ENCODE measurements around the gene IL17A.
A peak's percentile ranks its signal among the peaks of the same experiment; 100 is the strongest.

The IL17A gene

DNA sequence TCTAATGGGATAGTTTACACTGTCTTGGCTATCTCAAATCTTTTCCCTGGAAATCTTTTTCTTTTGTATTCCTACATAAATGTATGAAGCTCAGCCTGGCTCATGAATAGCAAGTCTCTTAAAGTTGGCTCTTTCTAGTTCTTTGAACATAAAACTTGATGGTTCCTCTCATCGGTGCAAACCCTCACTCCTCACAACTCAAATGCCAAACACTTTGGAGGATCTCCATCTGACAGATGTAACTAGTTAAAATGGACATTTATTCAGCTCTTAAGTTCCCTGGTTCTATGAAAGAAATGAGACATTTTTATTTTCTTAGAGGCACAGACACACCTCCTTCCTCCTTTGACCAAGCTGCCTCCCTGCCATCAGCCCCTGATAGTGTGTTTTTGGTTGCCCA, 43.6 kb upstream of the IL17A start:
- TF ChIP-seq ZBTB7A (IDR thresholded peaks at IDR 0.05; ENCODE audit: low read depth) (no peak), TAF1 (IDR thresholded peaks at IDR 0.05; ENCODE audit: low read depth) (no peak), NFIC (IDR thresholded peaks at IDR 0.05) (no peak), FOXM1 (IDR thresholded peaks at IDR 0.05; ENCODE audit: borderline replicate concordance, low read depth) (no peak), EGR1 (IDR thresholded peaks at IDR 0.05) (no peak), YY1 (IDR thresholded peaks at IDR 0.05; ENCODE audit: low read depth) (no peak), TCF12 (IDR thresholded peaks at IDR 0.05; ENCODE audit: low read depth) (no peak), CEBPB (IDR thresholded peaks at IDR 0.05) (no peak), RAD21 (IDR thresholded peaks at IDR 0.05; ENCODE audit: low read depth) (no peak), CREB1 (IDR thresholded peaks at IDR 0.05; ENCODE audit: low read depth) (no peak), EP300 (IDR thresholded peaks at IDR 0.05; ENCODE audit: borderline replicate concordance) (no peak), TEAD4 (IDR thresholded peaks at IDR 0.05) (no peak)
- TF ChIP-seq, protein P1, sequence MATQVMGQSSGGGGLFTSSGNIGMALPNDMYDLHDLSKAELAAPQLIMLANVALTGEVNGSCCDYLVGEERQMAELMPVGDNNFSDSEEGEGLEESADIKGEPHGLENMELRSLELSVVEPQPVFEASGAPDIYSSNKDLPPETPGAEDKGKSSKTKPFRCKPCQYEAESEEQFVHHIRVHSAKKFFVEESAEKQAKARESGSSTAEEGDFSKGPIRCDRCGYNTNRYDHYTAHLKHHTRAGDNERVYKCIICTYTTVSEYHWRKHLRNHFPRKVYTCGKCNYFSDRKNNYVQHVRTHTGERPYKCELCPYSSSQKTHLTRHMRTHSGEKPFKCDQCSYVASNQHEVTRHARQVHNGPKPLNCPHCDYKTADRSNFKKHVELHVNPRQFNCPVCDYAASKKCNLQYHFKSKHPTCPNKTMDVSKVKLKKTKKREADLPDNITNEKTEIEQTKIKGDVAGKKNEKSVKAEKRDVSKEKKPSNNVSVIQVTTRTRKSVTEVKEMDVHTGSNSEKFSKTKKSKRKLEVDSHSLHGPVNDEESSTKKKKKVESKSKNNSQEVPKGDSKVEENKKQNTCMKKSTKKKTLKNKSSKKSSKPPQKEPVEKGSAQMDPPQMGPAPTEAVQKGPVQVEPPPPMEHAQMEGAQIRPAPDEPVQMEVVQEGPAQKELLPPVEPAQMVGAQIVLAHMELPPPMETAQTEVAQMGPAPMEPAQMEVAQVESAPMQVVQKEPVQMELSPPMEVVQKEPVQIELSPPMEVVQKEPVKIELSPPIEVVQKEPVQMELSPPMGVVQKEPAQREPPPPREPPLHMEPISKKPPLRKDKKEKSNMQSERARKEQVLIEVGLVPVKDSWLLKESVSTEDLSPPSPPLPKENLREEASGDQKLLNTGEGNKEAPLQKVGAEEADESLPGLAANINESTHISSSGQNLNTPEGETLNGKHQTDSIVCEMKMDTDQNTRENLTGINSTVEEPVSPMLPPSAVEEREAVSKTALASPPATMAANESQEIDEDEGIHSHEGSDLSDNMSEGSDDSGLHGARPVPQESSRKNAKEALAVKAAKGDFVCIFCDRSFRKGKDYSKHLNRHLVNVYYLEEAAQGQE (IDR thresholded peaks at IDR 0.05; ENCODE audit: low read depth): no peak
- TF ChIP-seq, protein P2, sequence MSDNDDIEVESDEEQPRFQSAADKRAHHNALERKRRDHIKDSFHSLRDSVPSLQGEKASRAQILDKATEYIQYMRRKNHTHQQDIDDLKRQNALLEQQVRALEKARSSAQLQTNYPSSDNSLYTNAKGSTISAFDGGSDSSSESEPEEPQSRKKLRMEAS (IDR thresholded peaks at IDR 0.05): no peak
- TF ChIP-seq, protein P3, sequence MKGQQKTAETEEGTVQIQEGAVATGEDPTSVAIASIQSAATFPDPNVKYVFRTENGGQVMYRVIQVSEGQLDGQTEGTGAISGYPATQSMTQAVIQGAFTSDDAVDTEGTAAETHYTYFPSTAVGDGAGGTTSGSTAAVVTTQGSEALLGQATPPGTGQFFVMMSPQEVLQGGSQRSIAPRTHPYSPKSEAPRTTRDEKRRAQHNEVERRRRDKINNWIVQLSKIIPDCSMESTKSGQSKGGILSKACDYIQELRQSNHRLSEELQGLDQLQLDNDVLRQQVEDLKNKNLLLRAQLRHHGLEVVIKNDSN (IDR thresholded peaks at IDR 0.05): no peak

DNA sequence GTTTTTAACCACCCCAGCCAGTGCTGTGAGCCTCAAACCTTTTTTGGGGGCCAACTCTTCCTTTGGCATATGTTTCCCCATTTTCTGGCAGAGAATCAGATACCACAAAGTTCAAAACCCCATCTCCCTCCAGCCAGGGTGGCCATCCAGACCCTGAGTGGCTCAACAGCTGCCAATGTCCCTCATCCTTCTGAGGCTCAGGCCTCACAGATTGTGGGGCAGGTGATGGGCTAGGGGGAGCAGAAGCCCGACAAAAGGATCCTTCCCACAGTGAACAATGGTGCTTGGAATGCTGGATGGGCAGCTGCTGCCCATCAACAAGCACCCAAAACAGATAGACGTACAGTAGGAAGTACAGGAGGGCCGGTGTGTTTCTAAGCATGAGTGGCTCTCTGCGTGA, 42.6 kb upstream of the IL17A start:
- TF ChIP-seq NFIC (IDR thresholded peaks at IDR 0.05) (no peak), CEBPB (IDR thresholded peaks at IDR 0.05) (no peak), TAF1 (IDR thresholded peaks at IDR 0.05; ENCODE audit: low read depth) (no peak), RAD21 (IDR thresholded peaks at IDR 0.05; ENCODE audit: low read depth) (no peak), ZBTB7A (IDR thresholded peaks at IDR 0.05; ENCODE audit: low read depth) (no peak), TEAD4 (IDR thresholded peaks at IDR 0.05) (no peak)
- TF ChIP-seq, protein P1 (IDR thresholded peaks at IDR 0.05; ENCODE audit: low read depth): no peak

DNA sequence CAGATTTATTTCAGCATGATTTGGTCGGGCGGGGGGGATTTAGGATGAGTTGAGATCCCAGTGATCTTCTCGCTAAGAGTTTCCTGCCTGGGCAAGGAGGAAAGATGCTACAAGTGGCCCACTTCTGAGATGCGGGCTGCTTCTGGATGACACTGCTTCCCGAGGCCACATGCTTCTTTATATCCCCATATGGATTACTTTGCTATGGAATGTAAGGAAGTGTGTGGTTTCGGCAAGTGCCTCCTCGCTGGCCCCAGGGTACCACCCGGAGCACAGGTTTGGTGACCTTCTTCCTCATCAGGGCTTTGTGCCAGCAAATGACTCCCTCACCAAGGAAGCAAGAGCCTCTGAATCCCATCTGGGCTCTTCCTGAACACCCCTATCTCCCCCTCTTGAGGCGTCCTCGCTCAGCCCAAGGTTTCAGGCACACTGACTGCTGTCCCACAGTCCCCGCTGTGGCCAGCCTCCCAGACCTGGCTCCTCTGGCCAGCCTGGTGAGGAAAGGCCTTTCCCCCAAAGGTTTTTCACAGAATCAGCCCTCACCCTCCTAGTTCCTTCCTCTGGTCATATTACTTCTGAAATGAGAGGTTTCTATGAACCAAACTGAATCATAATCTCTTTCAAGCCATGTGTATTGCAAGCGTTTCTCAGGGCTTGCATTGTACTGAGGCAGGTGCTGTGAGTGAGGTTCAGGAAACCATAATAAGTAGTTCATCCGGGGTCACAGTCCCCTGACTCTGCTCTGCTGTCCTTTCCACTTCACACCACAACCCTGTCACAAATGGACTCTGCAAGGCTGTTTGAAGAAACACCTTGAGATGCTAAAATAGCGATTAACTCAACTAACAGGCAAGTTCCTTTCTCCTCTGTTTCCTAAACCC, 41.7 kb upstream of the IL17A start:
- TF ChIP-seq TAF1 (IDR thresholded peaks at IDR 0.05; ENCODE audit: low read depth): no peak
- TF ChIP-seq TCF12 (IDR thresholded peaks at IDR 0.05; ENCODE audit: low read depth): no peak
- TF ChIP-seq EP300 (IDR thresholded peaks at IDR 0.05; ENCODE audit: borderline replicate concordance): no peak
- no peak for TF ChIP-seq ZBTB7A (IDR thresholded peaks at IDR 0.05; ENCODE audit: low read depth)
- TF ChIP-seq, protein P3 (IDR thresholded peaks at IDR 0.05): no peak
- TF ChIP-seq YY1 (IDR thresholded peaks at IDR 0.05; ENCODE audit: low read depth): no peak
- no peak for TF ChIP-seq NFIC (IDR thresholded peaks at IDR 0.05)
- TF ChIP-seq, protein P2 (IDR thresholded peaks at IDR 0.05): no peak
- no peak for TF ChIP-seq TEAD4 (IDR thresholded peaks at IDR 0.05)
- TF ChIP-seq, protein P1 (IDR thresholded peaks at IDR 0.05; ENCODE audit: low read depth): no peak
- TF ChIP-seq CEBPB (IDR thresholded peaks at IDR 0.05): no peak
- no peak for TF ChIP-seq FOXM1 (IDR thresholded peaks at IDR 0.05; ENCODE audit: borderline replicate concordance, low read depth)
- no peak for TF ChIP-seq EGR1 (IDR thresholded peaks at IDR 0.05)
- no peak for TF ChIP-seq CREB1 (IDR thresholded peaks at IDR 0.05; ENCODE audit: low read depth)
- no peak for TF ChIP-seq RAD21 (IDR thresholded peaks at IDR 0.05; ENCODE audit: low read depth)

DNA sequence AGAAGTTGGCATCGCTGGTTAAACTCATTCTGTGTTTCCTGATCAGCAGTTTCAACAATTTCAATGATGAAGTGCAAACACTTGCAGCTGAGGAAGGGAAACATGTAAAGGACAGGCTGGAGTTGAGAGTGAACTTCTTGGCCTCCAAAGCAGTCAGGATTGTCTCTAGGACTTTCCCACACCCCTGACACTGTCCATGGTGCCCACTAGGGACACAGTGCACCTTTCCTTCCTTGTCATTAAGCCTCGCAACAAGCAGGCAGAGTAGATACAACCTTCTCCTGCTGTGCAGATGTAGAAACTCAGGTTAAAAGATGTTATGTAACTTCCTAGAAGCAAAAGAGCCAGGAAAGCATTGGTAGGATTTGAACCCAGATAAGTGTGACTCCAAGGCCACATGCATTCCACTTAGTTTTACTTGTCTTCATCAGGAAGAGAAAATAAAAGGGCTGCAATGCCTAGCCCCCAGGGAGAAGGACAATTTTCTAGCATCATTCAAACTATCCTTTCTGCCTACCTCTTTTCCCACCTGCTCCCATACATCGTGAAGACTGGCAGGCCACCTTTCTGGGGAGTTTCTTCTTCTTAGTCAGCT, 39.2 kb upstream of the IL17A start:
- TF ChIP-seq, protein P1 (IDR thresholded peaks at IDR 0.05; ENCODE audit: low read depth): peak; percentile 69
- TF ChIP-seq CEBPB (IDR thresholded peaks at IDR 0.05): no peak

All from Ishikawa (cell line).